Mesendoderm (in vitro differentiated cells): Measurements from ENCODE around the gene DCK.
"Not testable (repeated sequence)": the region's sequence is repeated elsewhere in the genome, so short reads cannot be mapped to it uniquely, and the experiment has no call there.

ENCODE experiments used
- DNase-seq: peaks from one replicate; pipeline ENCODE4 v3.0.0; 2013
- H2AK5ac ChIP-seq: 2 replicates; pipeline ENCODE4 v1.6.1; 2013; ENCODE audit warnings: low read length, inconsistent platforms
- H2BK120ac ChIP-seq: 2 replicates; pipeline ENCODE4 v1.6.1; 2013; ENCODE audit warnings: low read depth, mild to moderate bottlenecking, low read length, moderate library complexity, mixed read lengths
- H2BK15ac ChIP-seq: replicated peaks from 2 replicates; pipeline ENCODE4 v1.6.1; 2013; ENCODE audit warnings: low read depth, mild to moderate bottlenecking, moderate library complexity
- H2BK5ac ChIP-seq: 2 replicates; pipeline ENCODE4 v1.6.1; 2013; ENCODE audit warnings: low read length, inconsistent platforms
- H3K18ac ChIP-seq: 2 replicates; pipeline ENCODE4 v1.6.1; 2013; ENCODE audit warnings: mild to moderate bottlenecking, low read length, mixed read lengths
- H3K23ac ChIP-seq: one replicate; pipeline ENCODE4 v1.6.1; 2013; ENCODE audit warnings: low read length
- H3K27ac ChIP-seq: 2 replicates; pipeline ENCODE4 v1.5.1; 2013; ENCODE audit warnings: low read depth, mild to moderate bottlenecking, inconsistent platforms, low read length, moderate library complexity
- H3K27me3 ChIP-seq: 2 replicates; pipeline ENCODE4 v1.6.1; 2013; ENCODE audit warnings: low read length, control low read depth, mild to moderate bottlenecking, inconsistent platforms; ENCODE audit not compliant: insufficient read depth, poor library complexity
- H3K36me3 ChIP-seq: 2 replicates; pipeline ENCODE4 v1.6.1; 2013; ENCODE audit warnings: low read length, inconsistent platforms; ENCODE audit not compliant: control insufficient read depth, insufficient read depth
- H3K4ac ChIP-seq: one replicate; pipeline ENCODE4 v1.6.1; 2013; ENCODE audit warnings: low read depth, mild to moderate bottlenecking, low read length, moderate library complexity
- H3K4me1 ChIP-seq: 2 replicates; pipeline ENCODE4 v1.6.1; 2013; ENCODE audit warnings: low read depth, low read length, inconsistent platforms; ENCODE audit not compliant: control insufficient read depth
- H3K4me2 ChIP-seq: 2 replicates; pipeline ENCODE4 v1.6.1; 2013; ENCODE audit warnings: low read length
- H3K4me3 ChIP-seq: 2 replicates; pipeline ENCODE4 v1.5.1; 2013; ENCODE audit warnings: mild to moderate bottlenecking, low read length
- H3K56ac ChIP-seq: one replicate; pipeline ENCODE4 v1.6.1; 2013; ENCODE audit warnings: low read length
- H3K79me1 ChIP-seq: 2 replicates; pipeline ENCODE4 v1.6.1; 2013; ENCODE audit warnings: low read length, inconsistent platforms
- H3K79me2 ChIP-seq: 2 replicates; pipeline ENCODE4 v1.6.1; 2013; ENCODE audit warnings: mild to moderate bottlenecking, low read length; ENCODE audit not compliant: control insufficient read depth, insufficient read depth
- H3K9ac ChIP-seq: 2 replicates; pipeline ENCODE4 v1.6.1; 2013; ENCODE audit warnings: low read length, inconsistent platforms
- H4K5ac ChIP-seq: one replicate; pipeline ENCODE4 v1.6.1; 2013; ENCODE audit warnings: low read length
- H4K8ac ChIP-seq: one replicate; pipeline ENCODE4 v1.6.1; 2013; ENCODE audit warnings: low read depth, mild to moderate bottlenecking, control low read depth, low read length, moderate library complexity
- WGBS: extraction: QIAGEN DNeasy Blood & Tissue Kit; methylation state at CpG from one replicate; pipeline ENCODE4 v1.1.7; 2013; ENCODE audit warnings: low lambda C conversion rate, missing lambda C conversion rate; ENCODE audit not compliant: insufficient coverage; ENCODE audit errors: extremely low coverage; 5-methylcytosine and 5-hydroxymethylcytosine counted together

The DCK gene

GRCh38 chr4:70994387-70995099, 1.1 kb downstream of the DCK start:
- H3K4me2 ChIP-seq: peak overlapping the region; percentile 12
- H3K27ac ChIP-seq: no peak overlapping the region
- H3K4ac ChIP-seq: no peak overlapping the region
- peaks cover 29% of the 10 kb centered on the region for H3K79me2 ChIP-seq
- H3K79me1 ChIP-seq: peaks cover 5% of the 10 kb centered on the region
- DNase-seq: no peak
- H4K5ac ChIP-seq: no peak overlapping the region
- no peak overlapping the region for H2AK5ac ChIP-seq
- no CpG with 5 or more reads among the region's 10 CpGs for WGBS
- H3K9ac ChIP-seq: peak overlapping the region; percentile 99
- H2BK120ac ChIP-seq: no peak overlapping the region
- H2BK5ac ChIP-seq: no peak overlapping the region
- H3K27me3 ChIP-seq: no peaks in the 10 kb centered on the region
- H3K56ac ChIP-seq: peak overlapping the region; percentile 99
- H3K4me1 ChIP-seq: peaks cover 4% of the 10 kb centered on the region
- H3K23ac ChIP-seq: no peak overlapping the region
- H3K4me3 ChIP-seq: peak overlapping the region; percentile 88
- no peaks in the 10 kb centered on the region for H3K36me3 ChIP-seq
- no peak overlapping the region for H2BK15ac ChIP-seq
- H4K8ac ChIP-seq: no peak overlapping the region
- H3K18ac ChIP-seq: no peak overlapping the region

GRCh38 chr4:70996018-70996360, 2.5 kb downstream of the DCK start:
- Histone ChIP-seq H3K23ac (no peak overlapping the region), H2AK5ac (no peak overlapping the region), H3K4me2 (no peak overlapping the region), H4K8ac (no peak overlapping the region), H3K18ac (no peak overlapping the region), H2BK15ac (no peak overlapping the region), H3K4me1 (peaks cover 4% of the 10 kb centered on the region), H3K79me1 (peaks cover 5% of the 10 kb centered on the region), H3K4ac (no peak overlapping the region), H3K36me3 (no peaks in the 10 kb centered on the region), H3K79me2 (peaks cover 31% of the 10 kb centered on the region), H3K56ac (peak overlapping the region; percentile 15), H4K5ac (no peak overlapping the region), H3K27ac (no peak overlapping the region), H2BK120ac (no peak overlapping the region), H3K9ac (peak overlapping the region; percentile 34), H2BK5ac (no peak overlapping the region), H3K4me3 (no peak overlapping the region), H3K27me3 (no peaks in the 10 kb centered on the region)
- DNase-seq: no peak
- no CpG with 5 or more reads among the region's 4 CpGs for WGBS

GRCh38 chr4:70997036-70997435, 3.6 kb downstream of the DCK start:
- H3K18ac ChIP-seq: no peak overlapping the region
- peaks cover 31% of the 10 kb centered on the region for H3K79me2 ChIP-seq
- H4K5ac ChIP-seq: no peak overlapping the region
- H3K56ac ChIP-seq: no peak overlapping the region
- peaks cover 5% of the 10 kb centered on the region for H3K79me1 ChIP-seq
- H3K9ac ChIP-seq: no peak overlapping the region
- no peak overlapping the region for H2BK120ac ChIP-seq
- H2BK5ac ChIP-seq: no peak overlapping the region
- no peak overlapping the region for H3K27ac ChIP-seq
- no peak overlapping the region for H4K8ac ChIP-seq
- H3K4me3 ChIP-seq: no peak overlapping the region
- no peak overlapping the region for H3K23ac ChIP-seq
- no peak overlapping the region for H3K4me2 ChIP-seq
- no peak overlapping the region for H3K4ac ChIP-seq
- no CpG with 5 or more reads among the region's 1 CpG for WGBS
- no peaks in the 10 kb centered on the region for H3K27me3 ChIP-seq
- H2AK5ac ChIP-seq: no peak overlapping the region
- DNase-seq: no peak
- H2BK15ac ChIP-seq: no peak overlapping the region
- H3K4me1 ChIP-seq: peaks cover 4% of the 10 kb centered on the region
- H3K36me3 ChIP-seq: no peaks in the 10 kb centered on the region

- Histone ChIP-seq H3K4me3 (no peak overlapping the region), H2BK120ac (no peak overlapping the region), H3K23ac (no peak overlapping the region), H3K18ac (no peak overlapping the region), H3K27ac (no peak overlapping the region), H3K4ac (no peak overlapping the region), H3K4me2 (no peak overlapping the region), H3K36me3 (no peaks in the 10 kb centered on the region), H2BK15ac (no peak overlapping the region), H2AK5ac (no peak overlapping the region), H3K9ac (no peak overlapping the region), H3K79me1 (peaks cover 5% of the 10 kb centered on the region), H3K79me2 (peaks cover 31% of the 10 kb centered on the region), H3K56ac (no peak overlapping the region), H3K27me3 (no peaks in the 10 kb centered on the region), H3K4me1 (peaks cover 4% of the 10 kb centered on the region), H4K8ac (no peak overlapping the region), H4K5ac (no peak overlapping the region), H2BK5ac (no peak overlapping the region)
- no peak for DNase-seq
- WGBS: no CpG with 5 or more reads among the region's 2 CpGs
Observed at GRCh38 chr4:70997546-70997945, 4.1 kb downstream of the DCK start.

GRCh38 chr4:70999639-71000038, 6.2 kb downstream of the DCK start:
- H3K56ac ChIP-seq, H2BK15ac ChIP-seq, H3K4me2 ChIP-seq, H3K18ac ChIP-seq, H2AK5ac ChIP-seq, H3K4me1 ChIP-seq, H4K8ac ChIP-seq, H3K23ac ChIP-seq, H3K36me3 ChIP-seq, H3K79me1 ChIP-seq, H3K27me3 ChIP-seq, H3K27ac ChIP-seq, H3K4me3 ChIP-seq, H3K4ac ChIP-seq, H3K9ac ChIP-seq, H2BK5ac ChIP-seq, H4K5ac ChIP-seq, DNase-seq, H2BK120ac ChIP-seq: not testable (repeated sequence)
- H3K79me2 ChIP-seq: peaks cover 27% of the 10 kb centered on the region

- H3K4me2 ChIP-seq, H2BK120ac ChIP-seq, H2BK5ac ChIP-seq, H4K5ac ChIP-seq, H4K8ac ChIP-seq, H3K4me3 ChIP-seq, H3K56ac ChIP-seq, DNase-seq, H2BK15ac ChIP-seq, H3K18ac ChIP-seq, H3K36me3 ChIP-seq, H2AK5ac ChIP-seq, H3K79me1 ChIP-seq, H3K23ac ChIP-seq, H3K4ac ChIP-seq, H3K27ac ChIP-seq, H3K27me3 ChIP-seq, H3K4me1 ChIP-seq, H3K9ac ChIP-seq: not testable (repeated sequence)
- WGBS: no CpG with 5 or more reads among the region's 4 CpGs
- H3K79me2 ChIP-seq: peaks cover 13% of the 10 kb centered on the region
Observed at GRCh38 chr4:71001363-71001762, 7.9 kb downstream of the DCK start.
